8988T (cell line): Measurements from ENCODE around the gene MAPKAPK5.
"Not testable (repeated sequence)": the region's sequence is repeated elsewhere in the genome, so short reads cannot be mapped to it uniquely, and the experiment has no call there.

Experiments
- DNase-seq: peaks from one replicate; pipeline ENCODE4 v3.0.0; 2011

MAPKAPK5 gene

GRCh38 chr12:111887926-111888745 is 46.1 kb downstream of the MAPKAPK5 start:
- DNase-seq, result no peak

DNA sequence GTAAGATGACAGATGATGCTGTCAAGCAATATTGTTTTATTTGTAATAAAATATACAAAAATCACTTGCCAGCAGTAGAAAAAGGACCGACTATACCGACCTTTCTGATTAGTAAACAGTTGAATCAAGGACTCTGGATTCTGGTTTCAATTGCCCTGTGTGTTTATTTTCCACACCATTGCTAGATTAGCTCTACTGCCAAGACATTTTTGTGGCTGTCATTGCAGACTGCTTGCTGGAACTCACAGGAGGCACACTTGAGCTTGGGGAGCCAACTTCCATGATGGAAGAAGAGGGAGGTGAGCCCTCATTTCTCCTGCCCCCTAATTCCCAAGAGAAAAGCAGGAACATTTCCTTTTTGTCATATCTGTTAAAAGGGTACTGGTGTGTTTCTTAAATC is 51.3 kb downstream of the MAPKAPK5 start:
- no peak for DNase-seq

- no peak for DNase-seq
Observed at GRCh38 chr12:111894556-111894955, 52.5 kb downstream of the MAPKAPK5 start.

DNA sequence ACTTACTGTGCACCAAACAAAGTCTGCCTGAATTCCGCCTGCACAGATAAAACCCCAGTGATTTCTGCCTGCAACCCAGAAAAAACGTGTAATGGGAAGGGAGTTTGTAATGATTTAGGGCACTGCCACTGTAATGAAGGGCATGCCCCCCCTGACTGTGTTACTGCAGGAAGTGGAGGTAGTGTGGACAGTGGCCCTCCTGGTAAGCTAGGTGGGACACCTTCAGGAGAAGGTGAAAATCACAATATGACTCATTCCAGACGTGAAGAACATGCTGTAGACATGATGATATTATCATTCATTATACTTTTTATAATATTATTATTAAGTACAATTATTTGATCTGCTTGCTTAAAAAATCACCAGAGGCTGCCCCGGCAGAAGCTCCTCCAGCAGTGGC is 59.2 kb downstream of the MAPKAPK5 start:
- DNase-seq, result no peak

DNA sequence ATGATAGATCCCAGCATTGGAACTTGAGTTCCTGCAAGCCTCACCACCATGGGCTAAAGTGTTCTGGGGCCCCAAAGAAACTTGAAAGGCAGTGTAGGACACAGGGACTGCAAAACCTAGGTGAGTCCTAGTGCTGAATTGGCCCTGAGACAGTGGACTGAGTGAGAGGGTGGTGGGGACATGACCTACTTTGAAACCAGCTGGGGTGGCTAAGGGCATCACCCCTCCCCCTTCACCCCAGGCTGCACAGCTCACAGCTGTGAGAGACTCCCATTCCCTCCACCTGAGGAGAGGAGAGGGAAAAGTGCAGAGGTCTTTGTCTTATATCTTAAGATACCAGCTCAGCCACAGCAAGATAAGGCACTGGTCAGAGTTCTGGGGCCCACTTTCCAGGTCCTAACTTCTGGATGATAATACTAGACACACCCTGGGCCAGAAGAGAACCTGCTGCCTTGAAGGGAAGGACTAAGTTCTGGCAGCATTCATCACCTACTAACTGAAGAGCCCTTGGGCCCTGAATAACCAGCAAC is 62.5 kb downstream of the MAPKAPK5 start:
- DNase-seq, result no peak

- no peak for DNase-seq
Observed at GRCh38 chr12:111905502-111905901, 63.5 kb downstream of the MAPKAPK5 start.

DNA sequence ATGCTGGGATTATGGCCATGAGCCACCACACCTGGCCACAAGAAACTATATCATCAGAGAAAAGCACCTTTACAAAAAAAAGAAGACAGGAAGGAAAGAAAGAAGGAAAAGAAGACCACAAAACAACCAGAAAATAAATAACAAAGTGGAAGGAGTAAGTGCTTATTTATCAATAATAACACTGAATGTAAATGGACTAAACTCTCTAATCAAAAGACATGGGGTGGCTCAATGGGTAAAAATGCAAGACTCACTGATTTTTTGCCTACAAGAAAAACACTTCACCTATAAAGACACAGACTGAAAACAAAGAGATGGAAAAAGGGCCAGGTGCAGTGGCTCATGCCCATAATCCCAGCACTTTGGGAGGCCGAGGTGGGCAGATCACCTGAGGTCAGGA is 65.7 kb downstream of the MAPKAPK5 start:
- DNase-seq, result no peak

DNA sequence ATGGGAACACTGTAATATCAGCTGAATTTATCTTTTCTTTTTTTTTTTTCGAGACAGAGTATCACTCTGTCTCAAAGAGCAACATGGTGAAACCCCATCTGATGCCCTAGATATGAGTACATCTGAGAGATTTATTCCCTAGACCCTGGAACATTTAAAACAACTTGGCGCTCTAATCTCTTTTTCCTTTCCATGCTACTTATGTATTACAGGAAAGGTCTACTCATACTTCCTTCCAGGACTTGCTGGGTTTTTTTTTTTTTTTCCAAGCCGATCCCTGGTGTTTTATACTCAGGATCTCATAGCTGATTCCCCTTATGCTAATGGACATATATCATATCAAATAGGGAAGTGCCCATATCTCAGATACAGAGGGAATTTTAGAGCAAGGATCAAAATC is 83.1 kb downstream of the MAPKAPK5 start:
- DNase-seq, result no peak

GRCh38 chr12:111926631-111927030 is 84.6 kb downstream of the MAPKAPK5 start:
- DNase-seq, result no peak

DNA sequence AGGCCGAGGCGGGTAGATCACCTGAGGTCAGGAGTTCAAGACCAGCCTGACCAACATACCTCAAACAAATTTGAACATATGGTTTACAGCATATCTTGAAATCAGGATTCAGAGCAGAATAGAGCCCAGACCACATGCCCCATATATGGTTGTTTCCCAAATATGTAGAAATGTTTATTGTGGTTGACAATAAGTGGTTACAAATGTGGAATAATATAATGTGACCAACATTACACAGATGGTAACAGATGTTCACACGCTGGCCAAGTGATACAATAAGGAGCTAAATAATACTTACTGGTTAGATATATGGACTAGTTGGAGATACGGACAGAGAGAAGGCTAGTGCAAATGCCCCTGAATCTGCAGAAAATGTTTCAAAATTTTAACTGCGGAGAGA is 85.3 kb downstream of the MAPKAPK5 start:
- no peak for DNase-seq

GRCh38 chr12:111932241-111932640 is 90.2 kb downstream of the MAPKAPK5 start:
- DNase-seq, result no peak

GRCh38 chr12:111936869-111937268 is 94.8 kb downstream of the MAPKAPK5 start:
- DNase-seq, result no peak

DNA sequence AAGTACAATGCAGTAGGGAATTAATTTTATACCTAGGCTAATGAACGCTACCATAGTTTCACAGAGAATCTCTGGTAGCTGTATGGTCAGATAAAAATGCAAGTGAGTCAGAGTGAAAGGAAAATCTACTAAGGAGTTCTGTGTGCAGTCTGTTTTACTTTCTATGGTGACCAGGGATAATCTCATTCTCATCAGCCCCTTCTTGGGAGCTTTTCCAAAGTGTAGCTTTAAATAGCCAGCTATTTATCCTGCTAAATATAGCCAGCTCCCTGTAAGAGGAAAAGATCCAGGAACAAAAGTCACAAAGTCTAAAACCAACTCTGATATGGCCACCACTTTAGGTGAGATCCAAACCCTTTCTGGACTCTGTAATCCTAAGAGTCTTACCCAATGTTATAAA is 95.4 kb downstream of the MAPKAPK5 start:
- DNase-seq, result no peak

DNA sequence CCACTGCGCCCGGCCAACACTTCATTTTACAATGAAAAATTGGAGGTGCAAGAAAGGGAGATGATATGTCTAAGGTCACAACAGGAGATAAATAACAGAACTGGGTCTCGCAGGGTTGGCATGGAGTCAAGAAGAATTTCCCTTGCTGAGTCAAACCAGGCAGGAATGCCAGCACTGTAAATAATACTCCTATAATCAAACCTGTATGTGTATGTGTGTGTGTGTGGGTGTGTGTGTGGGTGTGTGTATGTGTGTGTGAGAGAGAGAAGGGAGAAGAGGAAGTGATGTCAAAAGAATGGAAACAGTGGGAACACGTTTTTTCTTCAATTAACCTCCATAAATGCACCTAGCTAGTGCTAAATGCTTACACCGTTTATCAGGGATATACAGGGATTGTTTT is 100.5 kb downstream of the MAPKAPK5 start:
- no peak for DNase-seq

- no peak for DNase-seq
Observed at GRCh38 chr12:111943929-111944328, 101.9 kb downstream of the MAPKAPK5 start.

- not testable (repeated sequence) for DNase-seq
Observed at GRCh38 chr12:111950961-111951676, 109.1 kb downstream of the MAPKAPK5 start.
